ENCODE measurements around the gene DENND1A.

DNA sequence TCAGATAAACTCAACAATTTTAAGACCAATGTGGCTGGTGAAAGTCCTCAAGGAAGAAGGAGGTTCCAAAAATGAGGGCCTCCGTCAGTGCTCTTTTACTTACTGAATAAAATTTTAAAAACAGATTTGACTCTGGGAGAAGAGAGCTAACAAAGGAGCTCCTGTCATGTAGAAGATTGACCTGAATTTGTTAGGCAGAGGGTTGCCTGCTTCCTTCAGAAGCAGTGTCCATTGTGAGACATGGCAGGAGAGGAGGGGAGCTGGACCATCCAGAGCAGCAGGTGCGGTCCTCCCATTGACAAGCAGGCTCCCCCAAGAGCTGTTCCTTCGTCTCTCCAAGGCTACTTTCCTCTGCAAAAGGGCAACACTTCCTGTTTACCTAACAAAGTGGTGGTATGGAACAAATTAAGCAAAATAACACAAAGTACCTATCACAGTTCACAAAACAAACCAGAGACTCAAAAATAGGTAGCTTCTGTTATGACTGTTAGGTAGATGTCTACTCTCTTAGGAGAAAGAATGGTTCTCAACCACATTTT, 238.1 kb downstream of the DENND1A start:
- TF ChIP-seq, protein P1, sequence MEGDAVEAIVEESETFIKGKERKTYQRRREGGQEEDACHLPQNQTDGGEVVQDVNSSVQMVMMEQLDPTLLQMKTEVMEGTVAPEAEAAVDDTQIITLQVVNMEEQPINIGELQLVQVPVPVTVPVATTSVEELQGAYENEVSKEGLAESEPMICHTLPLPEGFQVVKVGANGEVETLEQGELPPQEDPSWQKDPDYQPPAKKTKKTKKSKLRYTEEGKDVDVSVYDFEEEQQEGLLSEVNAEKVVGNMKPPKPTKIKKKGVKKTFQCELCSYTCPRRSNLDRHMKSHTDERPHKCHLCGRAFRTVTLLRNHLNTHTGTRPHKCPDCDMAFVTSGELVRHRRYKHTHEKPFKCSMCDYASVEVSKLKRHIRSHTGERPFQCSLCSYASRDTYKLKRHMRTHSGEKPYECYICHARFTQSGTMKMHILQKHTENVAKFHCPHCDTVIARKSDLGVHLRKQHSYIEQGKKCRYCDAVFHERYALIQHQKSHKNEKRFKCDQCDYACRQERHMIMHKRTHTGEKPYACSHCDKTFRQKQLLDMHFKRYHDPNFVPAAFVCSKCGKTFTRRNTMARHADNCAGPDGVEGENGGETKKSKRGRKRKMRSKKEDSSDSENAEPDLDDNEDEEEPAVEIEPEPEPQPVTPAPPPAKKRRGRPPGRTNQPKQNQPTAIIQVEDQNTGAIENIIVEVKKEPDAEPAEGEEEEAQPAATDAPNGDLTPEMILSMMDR (IDR thresholded peaks at IDR 0.05) = no peak
- no peak for TF ChIP-seq POLR2A (IDR thresholded peaks at IDR 0.05)
- TF ChIP-seq EP300 (IDR thresholded peaks at IDR 0.05) = no peak
